ENCODE measurements around the gene NTHL1. TPM values are rescaled to one million over a fixed set of nuclear protein-coding genes. Genes with fewer than 3 reads are reported as not detected.

NTHL1 gene
- total RNA-seq, 1 donor from 2014 or later: 13.6 TPM

GRCh38 chr16:2078096-2078495 is 30.5 kb upstream of the NTHL1 start:
- Histone ChIP-seq H3K9ac (ENCODE audit: low read depth in 1 of 3, low read length in 3 of 3) (no peak overlapping the region), H3K4me3 (ENCODE audit: low read length in 3 of 3) (no peak overlapping the region), H3K9me3 (ENCODE audit: control insufficient read depth in 3 of 3, low read length in 3 of 3) (no peaks in the 10 kb centered on the region), H3K27ac (ENCODE audit: low read depth, low read length) (no peak overlapping the region), H3K36me3 (ENCODE audit: control insufficient read depth in 3 of 3, insufficient read depth in 3 of 3, low read length in 3 of 3) (peaks cover 59 to 65% (median 60%) of the 10 kb centered on the region in 3 donors), H3K27me3 (ENCODE audit: control insufficient read depth in 3 of 3, insufficient read depth in 3 of 3, low read length in 3 of 3) (no peaks in the 10 kb centered on the region), H3K4me1 (ENCODE audit: control insufficient read depth in 3 of 3, insufficient read depth in 3 of 3, low read length in 3 of 3) (no peaks in the 10 kb centered on the region)

GRCh38 chr16:2077696-2078095 is 30.1 kb upstream of the NTHL1 start:
- Histone ChIP-seq H3K4me1 (ENCODE audit: control insufficient read depth in 3 of 3, insufficient read depth in 3 of 3, low read length in 3 of 3) (no peaks in the 10 kb centered on the region), H3K4me3 (ENCODE audit: low read length in 3 of 3) (no peak overlapping the region), H3K27ac (ENCODE audit: low read depth, low read length) (no peak overlapping the region), H3K27me3 (ENCODE audit: control insufficient read depth in 3 of 3, insufficient read depth in 3 of 3, low read length in 3 of 3) (no peaks in the 10 kb centered on the region), H3K9ac (ENCODE audit: low read depth in 1 of 3, low read length in 3 of 3) (no peak overlapping the region), H3K9me3 (ENCODE audit: control insufficient read depth in 3 of 3, low read length in 3 of 3) (no peaks in the 10 kb centered on the region), H3K36me3 (ENCODE audit: control insufficient read depth in 3 of 3, insufficient read depth in 3 of 3, low read length in 3 of 3) (peaks cover 63 to 69% (median 64%) of the 10 kb centered on the region in 3 donors)

GRCh38 chr16:2077016-2077415 is 29.4 kb upstream of the NTHL1 start:
- H3K9ac ChIP-seq (ENCODE audit: low read depth in 1 of 3, low read length in 3 of 3): no peak overlapping the region
- H3K4me3 ChIP-seq (ENCODE audit: low read length in 3 of 3): no peak overlapping the region
- H3K27me3 ChIP-seq (ENCODE audit: control insufficient read depth in 3 of 3, insufficient read depth in 3 of 3, low read length in 3 of 3): no peaks in the 10 kb centered on the region
- no peaks in the 10 kb centered on the region for H3K4me1 ChIP-seq (ENCODE audit: control insufficient read depth in 3 of 3, insufficient read depth in 3 of 3, low read length in 3 of 3)
- H3K9me3 ChIP-seq (ENCODE audit: control insufficient read depth in 3 of 3, low read length in 3 of 3): no peaks in the 10 kb centered on the region
- H3K27ac ChIP-seq (ENCODE audit: low read depth, low read length): no peak overlapping the region
- peaks cover 65 to 70% (median 66%) of the 10 kb centered on the region in 3 donors for H3K36me3 ChIP-seq (ENCODE audit: control insufficient read depth in 3 of 3, insufficient read depth in 3 of 3, low read length in 3 of 3)

- Histone ChIP-seq H3K36me3 (ENCODE audit: control insufficient read depth in 3 of 3, insufficient read depth in 3 of 3, low read length in 3 of 3) (peaks cover 66 to 68% (median 67%) of the 10 kb centered on the region in 3 donors), H3K27ac (ENCODE audit: low read depth, low read length) (no peak overlapping the region), H3K27me3 (ENCODE audit: control insufficient read depth in 3 of 3, insufficient read depth in 3 of 3, low read length in 3 of 3) (no peaks in the 10 kb centered on the region), H3K9me3 (ENCODE audit: control insufficient read depth in 3 of 3, low read length in 3 of 3) (no peaks in the 10 kb centered on the region), H3K9ac (ENCODE audit: low read depth in 1 of 3, low read length in 3 of 3) (no peak overlapping the region), H3K4me1 (ENCODE audit: control insufficient read depth in 3 of 3, insufficient read depth in 3 of 3, low read length in 3 of 3) (no peaks in the 10 kb centered on the region), H3K4me3 (ENCODE audit: low read length in 3 of 3) (no peak overlapping the region)
Measured at GRCh38 chr16:2076072-2076865, 28.6 kb upstream of the NTHL1 start.

GRCh38 chr16:2075631-2076030 is 28.0 kb upstream of the NTHL1 start:
- Histone ChIP-seq H3K9ac (ENCODE audit: low read depth in 1 of 3, low read length in 3 of 3) (no peak overlapping the region), H3K27ac (ENCODE audit: low read depth, low read length) (no peak overlapping the region), H3K27me3 (ENCODE audit: control insufficient read depth in 3 of 3, insufficient read depth in 3 of 3, low read length in 3 of 3) (no peaks in the 10 kb centered on the region), H3K4me3 (ENCODE audit: low read length in 3 of 3) (no peak overlapping the region), H3K4me1 (ENCODE audit: control insufficient read depth in 3 of 3, insufficient read depth in 3 of 3, low read length in 3 of 3) (no peaks in the 10 kb centered on the region), H3K9me3 (ENCODE audit: control insufficient read depth in 3 of 3, low read length in 3 of 3) (no peaks in the 10 kb centered on the region), H3K36me3 (ENCODE audit: control insufficient read depth in 3 of 3, insufficient read depth in 3 of 3, low read length in 3 of 3) (peaks cover 66 to 70% (median 68%) of the 10 kb centered on the region in 3 donors)

GRCh38 chr16:2074071-2074470 is 26.4 kb upstream of the NTHL1 start:
- no peaks in the 10 kb centered on the region for H3K27me3 ChIP-seq (ENCODE audit: control insufficient read depth in 3 of 3, insufficient read depth in 3 of 3, low read length in 3 of 3)
- H3K4me3 ChIP-seq (ENCODE audit: low read length in 3 of 3): no peak overlapping the region
- peaks cover 67 to 70% (median 68%) of the 10 kb centered on the region in 3 donors for H3K36me3 ChIP-seq (ENCODE audit: control insufficient read depth in 3 of 3, insufficient read depth in 3 of 3, low read length in 3 of 3)
- H3K27ac ChIP-seq (ENCODE audit: low read depth, low read length): no peak overlapping the region
- H3K9ac ChIP-seq (ENCODE audit: low read depth in 1 of 3, low read length in 3 of 3): no peak overlapping the region
- H3K4me1 ChIP-seq (ENCODE audit: control insufficient read depth in 3 of 3, insufficient read depth in 3 of 3, low read length in 3 of 3): no peaks in the 10 kb centered on the region
- no peaks in the 10 kb centered on the region for H3K9me3 ChIP-seq (ENCODE audit: control insufficient read depth in 3 of 3, low read length in 3 of 3)

- peaks cover 60 to 68% (median 61%) of the 10 kb centered on the region in 3 donors for H3K36me3 ChIP-seq (ENCODE audit: control insufficient read depth in 3 of 3, insufficient read depth in 3 of 3, low read length in 3 of 3)
- H3K4me1 ChIP-seq (ENCODE audit: control insufficient read depth in 3 of 3, insufficient read depth in 3 of 3, low read length in 3 of 3): no peaks in the 10 kb centered on the region
- H3K27ac ChIP-seq (ENCODE audit: low read depth, low read length): no peak overlapping the region
Measured at GRCh38 chr16:2072926-2073325, 25.3 kb upstream of the NTHL1 start.

GRCh38 chr16:2071454-2072202 is 24.0 kb upstream of the NTHL1 start:
- Histone ChIP-seq H3K27ac (ENCODE audit: low read depth, low read length) (no peak overlapping the region), H3K36me3 (ENCODE audit: control insufficient read depth in 3 of 3, insufficient read depth in 3 of 3, low read length in 3 of 3) (peaks cover 60 to 67% (median 64%) of the 10 kb centered on the region in 3 donors), H3K4me3 (ENCODE audit: low read length in 3 of 3) (no peak overlapping the region), H3K4me1 (ENCODE audit: control insufficient read depth in 3 of 3, insufficient read depth in 3 of 3, low read length in 3 of 3) (no peaks in the 10 kb centered on the region), H3K9me3 (ENCODE audit: control insufficient read depth in 3 of 3, low read length in 3 of 3) (no peaks in the 10 kb centered on the region), H3K27me3 (ENCODE audit: control insufficient read depth in 3 of 3, insufficient read depth in 3 of 3, low read length in 3 of 3) (no peaks in the 10 kb centered on the region), H3K9ac (ENCODE audit: low read depth in 1 of 3, low read length in 3 of 3) (no peak overlapping the region)

More at GRCh38 chr16:2072926-2073325, 25.3 kb upstream of the NTHL1 start:
- Histone ChIP-seq H3K9ac (ENCODE audit: low read depth in 1 of 3, low read length in 3 of 3) (no peak overlapping the region), H3K27me3 (ENCODE audit: control insufficient read depth in 3 of 3, insufficient read depth in 3 of 3, low read length in 3 of 3) (no peaks in the 10 kb centered on the region), H3K4me3 (ENCODE audit: low read length in 3 of 3) (no peak overlapping the region), H3K9me3 (ENCODE audit: control insufficient read depth in 3 of 3, low read length in 3 of 3) (no peaks in the 10 kb centered on the region)

- H3K36me3 ChIP-seq (ENCODE audit: control insufficient read depth in 3 of 3, insufficient read depth in 3 of 3, low read length in 3 of 3): peaks cover 62 to 65% (median 64%) of the 10 kb centered on the region in 3 donors
Measured at GRCh38 chr16:2070576-2071453, 23.2 kb upstream of the NTHL1 start.

More at GRCh38 chr16:2070576-2071453, 23.2 kb upstream of the NTHL1 start:
- no peaks in the 10 kb centered on the region for H3K4me1 ChIP-seq (ENCODE audit: control insufficient read depth in 3 of 3, insufficient read depth in 3 of 3, low read length in 3 of 3)
- no peaks in the 10 kb centered on the region for H3K27me3 ChIP-seq (ENCODE audit: control insufficient read depth in 3 of 3, insufficient read depth in 3 of 3, low read length in 3 of 3)
- no peak overlapping the region for H3K9ac ChIP-seq (ENCODE audit: low read depth in 1 of 3, low read length in 3 of 3)
- no peak overlapping the region for H3K4me3 ChIP-seq (ENCODE audit: low read length in 3 of 3)
- no peaks in the 10 kb centered on the region for H3K9me3 ChIP-seq (ENCODE audit: control insufficient read depth in 3 of 3, low read length in 3 of 3)
- H3K27ac ChIP-seq (ENCODE audit: low read depth, low read length): no peak overlapping the region

All from skeletal muscle tissue (tissue), 4 donors.